Mammary epithelial cell (primary cell): ENCODE results near the gene CAMKK2.
A peak's percentile ranks its signal among the peaks of the same experiment; 100 is the strongest.

ENCODE experiments used
- EZH2 ChIP-seq: IDR thresholded peaks from 2 replicates; pipeline ENCODE4 v1.6.1; 2012; ENCODE audit warnings: low read length, inconsistent platforms, borderline replicate concordance
- TF ChIP-seq, protein P1 (sequence below), 2 donors: IDR thresholded peaks in 1 of 2; conservative IDR thresholded peaks in 1 of 2; 2 replicates each; pipeline ENCODE4 v1.5.1; 2011 to 2012; ENCODE audit warnings: inconsistent platforms in 2 of 2, low read length in 2 of 2, mild to moderate bottlenecking in 2 of 2, control low read depth in 1 of 2, low read depth in 1 of 2; ENCODE audit not compliant: insufficient read depth in 1 of 2; ENCODE audit errors: extremely low read depth in 1 of 2

DNA sequence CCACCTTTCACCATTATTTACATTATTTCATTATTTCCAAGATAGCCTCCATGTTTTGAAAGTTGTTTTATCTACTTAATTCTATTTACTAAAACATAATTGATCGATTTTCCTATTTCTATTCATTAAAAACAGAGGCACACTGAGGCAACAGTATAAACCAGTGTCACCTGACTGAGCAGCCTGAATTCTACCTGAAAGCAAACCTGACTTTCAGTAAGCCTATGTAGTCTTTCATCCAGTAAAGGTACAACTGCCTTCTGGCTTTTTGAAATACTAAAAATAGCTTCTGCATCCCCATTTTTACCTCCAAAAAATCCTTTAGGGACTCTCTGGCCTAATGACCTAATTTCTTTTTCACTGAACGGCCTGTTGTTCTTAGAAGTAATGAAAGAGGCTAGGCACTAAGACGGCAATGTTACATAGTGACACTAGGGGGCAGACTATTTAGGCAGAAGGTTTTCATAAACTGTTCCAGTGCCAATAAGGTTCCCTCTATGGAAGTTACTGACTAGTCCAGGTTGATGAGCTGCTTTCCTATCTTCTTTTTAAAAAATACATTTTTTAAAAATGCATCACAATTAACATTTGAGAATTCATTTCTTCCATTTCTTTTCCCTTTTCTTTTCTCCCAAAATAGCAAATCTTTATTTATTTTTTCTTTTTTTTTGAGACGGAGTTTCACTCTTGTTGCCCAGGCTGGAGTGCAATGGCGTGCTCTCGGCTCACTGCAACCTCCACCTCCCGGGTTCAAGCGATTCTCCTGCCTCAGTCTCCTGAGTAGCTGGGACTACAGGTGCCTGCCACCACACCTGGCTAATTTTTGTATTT lies 38.2 kb upstream of the CAMKK2 start:
- TF ChIP-seq EZH2, result no peak
- TF ChIP-seq, protein P1, sequence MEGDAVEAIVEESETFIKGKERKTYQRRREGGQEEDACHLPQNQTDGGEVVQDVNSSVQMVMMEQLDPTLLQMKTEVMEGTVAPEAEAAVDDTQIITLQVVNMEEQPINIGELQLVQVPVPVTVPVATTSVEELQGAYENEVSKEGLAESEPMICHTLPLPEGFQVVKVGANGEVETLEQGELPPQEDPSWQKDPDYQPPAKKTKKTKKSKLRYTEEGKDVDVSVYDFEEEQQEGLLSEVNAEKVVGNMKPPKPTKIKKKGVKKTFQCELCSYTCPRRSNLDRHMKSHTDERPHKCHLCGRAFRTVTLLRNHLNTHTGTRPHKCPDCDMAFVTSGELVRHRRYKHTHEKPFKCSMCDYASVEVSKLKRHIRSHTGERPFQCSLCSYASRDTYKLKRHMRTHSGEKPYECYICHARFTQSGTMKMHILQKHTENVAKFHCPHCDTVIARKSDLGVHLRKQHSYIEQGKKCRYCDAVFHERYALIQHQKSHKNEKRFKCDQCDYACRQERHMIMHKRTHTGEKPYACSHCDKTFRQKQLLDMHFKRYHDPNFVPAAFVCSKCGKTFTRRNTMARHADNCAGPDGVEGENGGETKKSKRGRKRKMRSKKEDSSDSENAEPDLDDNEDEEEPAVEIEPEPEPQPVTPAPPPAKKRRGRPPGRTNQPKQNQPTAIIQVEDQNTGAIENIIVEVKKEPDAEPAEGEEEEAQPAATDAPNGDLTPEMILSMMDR (conservative IDR thresholded peaks at IDR 0.05 in 1 of 2, IDR thresholded peaks at IDR 0.05 in 1 of 2; ENCODE audit: extremely low read depth in 1 of 2, insufficient read depth in 1 of 2, low read depth in 1 of 2, low read length in 2 of 2), result peak; percentile 83
